TTC549 (cell line): ENCODE data around the gene CDX1.

ENCODE experiments used
- FAIRE-seq: peaks from 2 replicates; lab custom pipeline; 2012; peaks lifted over from hg19 to GRCh38; lab: Jason Lieb, UNC

Gene CDX1

GRCh38 chr5:150163547-150164059 lies 3.0 kb upstream of the CDX1 start:
- FAIRE-seq: no peak

GRCh38 chr5:150164211-150164980 lies 2.2 kb upstream of the CDX1 start:
- FAIRE-seq: no peak

GRCh38 chr5:150166037-150166649 lies 435 bp upstream of the CDX1 start:
- FAIRE-seq: no peak

GRCh38 chr5:150167512-150167850 lies 903 bp downstream of the CDX1 start:
- no peak for FAIRE-seq

DNA sequence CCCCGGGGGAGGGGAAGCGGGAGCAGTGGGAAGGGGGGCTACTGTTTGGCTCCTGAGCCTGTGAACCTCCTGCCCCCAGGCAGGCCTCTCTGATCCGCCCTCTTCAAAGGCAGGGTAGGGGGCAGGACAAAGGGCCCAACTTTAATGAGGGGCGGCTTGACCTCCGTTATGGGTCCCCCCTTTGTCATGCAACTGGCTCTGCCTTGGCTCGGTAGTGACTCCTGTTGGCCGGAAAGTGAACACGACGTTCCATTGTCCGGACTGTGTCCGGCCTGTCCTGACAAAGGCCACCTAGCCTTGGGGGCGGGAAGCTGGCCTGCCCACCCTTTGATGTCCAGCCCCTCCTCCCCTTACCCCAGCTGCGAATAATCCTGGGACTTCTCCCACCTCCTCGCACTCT lies 1.3 kb downstream of the CDX1 start:
- FAIRE-seq: no peak

- no peak for FAIRE-seq
Measured at GRCh38 chr5:150168864-150169263, 2.3 kb downstream of the CDX1 start.

DNA sequence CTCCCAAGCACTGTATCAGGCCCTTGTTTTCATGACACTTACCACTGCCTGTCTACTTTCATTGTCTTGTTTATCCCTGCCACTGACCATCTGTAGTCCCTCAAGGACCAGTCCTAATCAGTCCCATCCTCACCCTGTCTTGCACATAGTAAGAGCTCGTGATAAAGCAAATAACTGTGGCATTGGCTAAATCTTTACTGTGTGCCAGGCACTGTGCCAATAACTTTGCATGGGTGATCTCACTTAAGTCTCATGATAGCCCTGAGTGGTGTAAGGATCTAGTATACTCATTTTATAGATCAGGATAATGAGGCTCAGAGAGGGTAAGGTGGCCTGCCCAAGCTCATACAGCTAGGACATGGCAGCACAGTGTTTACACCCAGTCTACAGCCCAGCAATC lies 5.6 kb downstream of the CDX1 start:
- FAIRE-seq: no peak

- FAIRE-seq: no peak
Measured at GRCh38 chr5:150172556-150172955, 6.0 kb downstream of the CDX1 start.

GRCh38 chr5:150173161-150173560 lies 6.6 kb downstream of the CDX1 start:
- FAIRE-seq: no peak

DNA sequence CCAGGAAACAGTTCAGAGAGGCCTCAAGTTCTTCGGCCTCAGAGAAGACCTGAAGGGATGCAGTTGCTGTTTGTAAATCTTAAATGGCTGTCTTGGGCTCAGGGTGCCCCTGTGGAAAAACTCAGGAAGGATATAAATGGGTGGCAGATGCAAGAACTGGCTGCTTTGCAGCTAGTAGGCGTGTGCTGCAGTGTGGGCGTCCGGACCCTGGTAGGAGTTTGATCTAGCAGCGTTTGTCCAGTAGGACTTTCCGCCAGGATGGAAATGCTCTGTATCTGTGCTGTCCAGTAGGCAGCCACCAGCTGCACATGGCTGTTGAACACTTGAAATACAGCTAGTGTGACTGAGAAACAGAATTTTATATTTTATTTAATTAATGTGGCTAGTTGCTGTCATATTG lies 7.7 kb downstream of the CDX1 start:
- no peak for FAIRE-seq

DNA sequence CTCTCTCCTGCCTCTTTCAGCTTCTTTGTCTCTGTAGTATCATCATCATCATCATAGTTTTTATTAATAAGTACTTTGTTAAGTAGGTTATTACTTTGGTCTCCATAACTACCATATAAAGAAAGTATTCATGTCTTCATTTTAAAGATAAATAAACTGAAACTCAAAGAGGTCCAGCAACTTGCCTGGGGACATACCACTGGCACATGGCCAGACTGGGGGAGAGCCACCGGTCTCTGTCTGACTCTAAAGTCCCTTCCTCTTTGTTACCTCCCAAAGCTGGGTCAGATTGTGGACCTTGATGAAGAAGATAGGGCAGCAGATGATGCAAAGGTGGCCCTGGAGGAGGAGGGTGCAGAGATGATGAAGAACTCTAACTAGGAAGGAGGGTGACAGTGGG lies 8.5 kb downstream of the CDX1 start:
- no peak for FAIRE-seq

DNA sequence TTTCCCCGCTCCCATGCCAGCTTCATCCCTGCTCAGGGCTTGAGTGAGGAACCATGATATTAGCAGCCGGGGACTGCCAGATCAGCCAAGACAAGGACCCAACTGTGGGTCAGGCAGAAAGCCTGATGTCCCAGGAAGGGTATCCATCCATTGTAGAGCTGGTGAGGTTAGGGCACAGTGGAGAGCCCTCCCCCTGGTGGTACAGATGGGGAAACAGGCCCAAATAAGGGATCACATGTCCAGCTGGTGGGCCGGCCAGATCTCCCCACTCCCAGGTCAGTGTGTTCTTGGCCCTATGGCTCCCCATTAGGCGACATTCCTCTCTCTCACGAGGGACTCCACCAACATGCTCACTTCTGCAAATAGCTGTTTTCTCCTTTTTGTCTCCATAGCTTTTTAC lies 9.0 kb downstream of the CDX1 start:
- FAIRE-seq: no peak

DNA sequence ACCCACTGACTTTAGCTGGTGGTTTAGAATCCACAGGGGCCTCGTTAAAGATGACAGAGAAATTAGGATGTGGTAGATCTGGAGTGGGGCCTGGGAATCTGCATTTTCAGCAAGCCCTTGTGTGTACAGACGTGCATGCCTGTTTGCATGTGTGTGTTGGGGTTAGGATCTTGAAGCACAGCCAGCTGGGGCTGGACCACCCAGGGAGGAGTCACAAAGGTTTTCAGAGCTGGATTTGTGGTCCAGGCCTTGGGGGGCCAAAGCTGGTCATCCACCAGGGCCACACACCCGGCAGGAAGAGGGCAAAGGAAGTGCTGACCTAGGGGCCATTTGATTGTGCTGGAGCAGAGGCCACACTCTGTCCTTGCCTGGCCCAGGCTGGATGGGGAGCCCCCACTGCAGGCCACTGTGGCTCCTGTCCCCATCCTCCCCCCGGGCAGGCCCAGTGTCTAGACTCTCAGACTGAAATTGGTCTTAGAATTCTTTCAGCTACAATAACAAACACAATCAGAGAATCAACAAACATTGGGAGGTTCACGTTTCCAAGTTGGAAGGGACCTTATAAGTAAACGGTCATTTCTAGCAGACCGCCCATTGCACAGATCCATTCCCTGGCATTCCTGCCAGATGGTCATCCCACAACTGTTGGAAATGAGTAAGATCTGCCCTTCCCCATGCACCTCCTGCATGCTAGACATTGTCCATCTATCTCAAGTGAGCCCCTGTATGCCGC lies 10.3 kb downstream of the CDX1 start:
- no peak for FAIRE-seq

- no peak for FAIRE-seq
Measured at GRCh38 chr5:150177721-150178120, 11.1 kb downstream of the CDX1 start.

DNA sequence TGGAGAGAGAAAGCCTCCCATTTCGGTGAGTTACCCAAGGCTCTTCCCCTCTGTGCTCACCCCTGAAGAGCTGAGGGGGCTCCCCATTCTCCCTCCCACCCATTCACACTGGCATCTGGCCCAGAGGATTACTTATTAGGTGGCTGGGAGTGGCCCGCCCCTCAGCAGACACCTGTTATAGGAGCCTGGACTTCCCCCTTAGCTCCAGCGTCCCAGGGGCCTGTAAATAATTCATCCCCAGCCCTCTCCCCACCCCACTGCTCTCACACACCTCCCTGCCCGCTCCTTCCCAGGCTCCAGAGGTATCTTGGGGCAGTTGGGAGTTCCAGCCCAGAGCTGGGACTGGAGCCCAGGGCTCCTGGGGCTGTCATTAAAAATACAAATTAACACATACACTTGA lies 11.7 kb downstream of the CDX1 start:
- no peak for FAIRE-seq

GRCh38 chr5:150179019-150179620 lies 12.5 kb downstream of the CDX1 start:
- no peak for FAIRE-seq

DNA sequence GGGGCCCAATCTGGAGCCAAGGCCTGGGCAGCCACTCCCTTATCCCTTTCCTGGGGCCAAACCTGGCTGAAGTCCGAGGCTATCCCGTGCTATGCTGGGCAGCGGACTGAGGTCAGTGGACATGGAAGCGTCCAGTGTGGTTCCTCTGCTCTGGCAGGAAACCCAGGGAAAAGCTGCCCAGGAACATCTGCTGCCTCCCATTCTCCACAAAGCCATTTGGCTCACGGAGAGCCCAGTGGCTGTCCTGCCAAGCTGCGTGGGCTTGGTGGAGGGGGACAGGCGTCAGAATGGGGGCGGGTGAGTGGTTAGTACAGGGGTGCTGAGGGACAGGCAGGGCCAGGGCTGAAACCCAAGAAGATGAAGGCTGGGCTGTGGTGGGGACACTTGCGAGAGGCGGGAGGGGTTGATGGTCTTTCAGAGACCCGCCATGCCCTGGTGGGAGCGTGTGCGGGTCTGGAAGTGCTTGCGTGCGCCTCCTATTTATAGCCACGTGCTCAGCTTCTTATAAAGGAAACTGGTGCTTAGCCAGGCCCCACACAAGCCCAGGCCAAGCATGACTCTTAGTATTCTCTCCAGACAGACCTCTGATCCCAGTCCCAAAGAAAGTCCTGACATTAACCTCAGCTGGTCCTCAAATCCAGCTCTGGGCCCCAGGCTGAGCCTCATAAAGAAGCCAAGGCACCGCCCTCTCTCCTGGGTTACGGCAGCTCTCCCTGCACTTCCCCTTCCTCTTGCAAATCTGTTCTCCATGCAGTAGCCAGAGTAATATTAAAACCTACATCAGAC lies 13.9 kb downstream of the CDX1 start:
- FAIRE-seq: no peak

- no peak for FAIRE-seq
Measured at GRCh38 chr5:150181027-150181426, 14.4 kb downstream of the CDX1 start.

- FAIRE-seq: no peak
Measured at GRCh38 chr5:150181766-150182545, 15.4 kb downstream of the CDX1 start.

GRCh38 chr5:150182774-150183173 lies 16.2 kb downstream of the CDX1 start:
- FAIRE-seq: no peak

- no peak for FAIRE-seq
Measured at GRCh38 chr5:150183436-150183835, 16.9 kb downstream of the CDX1 start.
